ENCODE data around the gene TYW3.
"Not testable (repeated sequence)": the region's sequence is repeated elsewhere in the genome, so short reads cannot be mapped to it uniquely, and the experiment has no call there.

Gene TYW3

DNA sequence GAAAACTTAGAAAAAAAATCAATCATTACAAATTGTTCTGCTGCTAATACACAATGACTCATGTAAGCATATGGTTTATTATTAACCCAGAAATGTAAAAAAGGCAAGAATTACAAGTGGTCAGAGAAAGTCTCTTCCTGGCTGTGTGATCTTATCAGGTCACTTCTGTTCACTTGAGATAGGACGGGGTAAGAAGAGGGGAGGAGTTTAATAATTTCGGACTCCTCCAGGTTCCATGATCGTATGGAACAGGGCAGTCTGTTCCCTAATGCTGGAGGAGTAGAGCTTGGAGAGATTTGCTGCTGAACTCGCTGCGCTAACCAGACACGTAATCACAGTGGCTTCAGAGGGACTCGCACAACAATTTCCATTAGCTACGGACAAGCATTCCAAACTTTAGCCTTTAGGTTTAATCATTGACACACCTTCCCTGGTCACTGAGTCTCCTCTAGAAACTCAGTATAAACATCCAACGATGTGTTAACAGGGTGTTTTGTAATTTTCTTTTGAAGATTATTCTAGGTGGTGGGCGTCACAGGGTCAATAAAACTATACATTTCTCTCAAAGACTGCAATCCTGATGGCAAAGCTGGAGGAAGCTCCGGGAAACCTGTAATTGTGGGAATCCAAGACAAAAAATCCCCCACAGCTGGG, 1.4 kb upstream of the TYW3 start:
- DNase-seq (ENCODE audit: low read depth in 2 of 2) = no peak

DNA sequence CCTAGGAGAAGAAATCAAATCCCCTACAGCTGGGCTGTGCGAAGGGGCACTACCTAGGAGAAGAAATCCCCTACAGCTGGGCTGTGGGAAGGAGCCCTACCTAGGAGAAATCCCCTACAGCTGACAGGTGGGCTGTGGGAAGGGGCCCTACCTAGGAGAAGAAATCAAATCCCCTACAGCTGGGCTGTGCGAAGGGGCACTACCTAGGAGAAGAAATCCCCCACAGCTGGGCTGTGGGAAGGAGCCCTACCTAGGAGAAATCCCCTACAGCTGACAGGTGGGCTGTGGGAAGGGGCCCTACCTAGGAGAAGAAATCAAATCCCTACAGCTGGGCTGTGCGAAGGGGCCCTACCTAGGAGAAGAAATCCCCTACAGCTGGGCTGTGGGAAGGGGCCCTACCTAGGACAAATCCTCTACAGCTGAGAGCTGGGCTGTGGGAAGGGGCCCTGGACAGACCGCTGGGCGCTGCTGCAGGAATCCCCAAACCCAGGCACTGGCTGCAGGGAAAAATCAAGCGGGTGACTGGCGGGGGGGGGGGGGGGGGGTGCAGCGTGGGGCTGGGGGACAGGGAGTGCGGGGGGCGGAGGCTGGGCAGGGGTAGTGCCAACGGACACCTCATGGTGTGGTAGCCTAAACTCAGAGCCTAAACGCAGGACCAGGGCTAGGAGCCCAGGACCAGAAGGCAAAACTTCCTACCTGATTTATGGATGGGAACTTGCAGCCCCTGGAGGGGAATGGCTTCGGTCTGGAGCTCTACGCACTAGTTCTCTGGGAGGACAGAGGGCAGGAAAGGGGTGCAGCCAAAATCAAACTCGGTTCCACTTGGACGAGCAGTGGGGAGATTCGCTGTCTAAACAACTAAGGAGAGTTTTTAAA, 643 bp upstream of the TYW3 start:
- not testable (repeated sequence) for DNase-seq (ENCODE audit: low read depth in 2 of 2)

DNA sequence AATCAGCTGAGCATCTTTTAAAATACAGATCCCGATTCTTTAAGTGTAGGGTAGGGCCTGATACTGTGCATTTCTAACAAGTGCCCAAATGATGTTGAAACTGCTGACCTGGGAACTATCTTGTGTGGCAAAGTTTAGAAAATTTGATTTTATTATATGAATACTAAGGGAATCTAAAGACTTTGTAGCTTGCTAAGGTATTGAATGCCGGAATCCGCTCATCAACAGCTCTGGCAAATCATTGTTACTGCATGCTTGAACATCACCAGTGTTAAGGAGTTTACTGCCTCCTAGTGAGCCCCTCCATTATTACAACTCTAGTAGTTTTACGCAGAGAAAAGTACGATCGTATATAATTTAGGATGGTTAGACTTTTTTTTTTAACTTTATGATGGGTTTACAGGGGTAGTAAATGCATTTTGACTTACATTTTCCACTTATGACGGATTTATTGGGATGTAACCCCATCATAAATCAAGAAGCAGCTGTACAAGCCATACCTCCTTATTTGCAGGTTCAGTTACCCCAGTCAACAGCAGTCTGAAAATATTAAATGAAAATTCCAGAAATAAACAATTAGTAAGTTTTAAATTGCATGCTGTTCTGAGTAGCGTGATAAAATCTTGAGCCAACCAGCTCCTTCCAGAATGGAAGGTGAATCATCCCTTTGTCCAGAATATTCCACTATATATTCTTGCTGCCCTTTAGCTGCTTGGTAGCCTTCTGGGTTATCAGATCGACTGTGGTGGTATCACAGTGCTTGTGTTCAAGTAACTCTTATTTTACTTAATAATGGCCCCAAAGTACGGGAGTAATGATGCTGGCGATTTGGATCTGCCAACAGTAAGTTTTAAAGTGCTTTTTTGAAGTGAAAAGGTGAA, 892 bp downstream of the TYW3 start:
- DNase-seq (ENCODE audit: low read depth in 2 of 2) = no peak

DNA sequence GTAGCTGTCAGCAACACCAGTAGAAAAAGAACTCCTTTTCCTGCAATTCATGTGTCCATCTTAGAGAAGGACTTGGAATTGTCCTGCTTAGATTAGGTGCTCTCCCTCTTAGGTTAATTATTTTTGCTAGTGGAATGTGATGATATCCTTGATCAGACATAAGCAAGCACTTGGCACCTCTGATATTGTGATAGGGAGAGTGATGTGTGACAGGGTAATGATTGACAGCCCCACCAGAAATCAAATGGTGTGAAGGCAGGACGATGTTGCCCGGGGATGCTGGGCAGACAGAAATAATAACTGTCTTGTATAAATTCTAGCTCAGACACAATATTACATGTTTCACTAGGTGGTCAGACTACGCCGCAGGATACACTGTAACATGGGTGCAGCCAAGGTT, 4.4 kb downstream of the TYW3 start:
- DNase-seq (ENCODE audit: low read depth in 2 of 2) = no peak

DNA sequence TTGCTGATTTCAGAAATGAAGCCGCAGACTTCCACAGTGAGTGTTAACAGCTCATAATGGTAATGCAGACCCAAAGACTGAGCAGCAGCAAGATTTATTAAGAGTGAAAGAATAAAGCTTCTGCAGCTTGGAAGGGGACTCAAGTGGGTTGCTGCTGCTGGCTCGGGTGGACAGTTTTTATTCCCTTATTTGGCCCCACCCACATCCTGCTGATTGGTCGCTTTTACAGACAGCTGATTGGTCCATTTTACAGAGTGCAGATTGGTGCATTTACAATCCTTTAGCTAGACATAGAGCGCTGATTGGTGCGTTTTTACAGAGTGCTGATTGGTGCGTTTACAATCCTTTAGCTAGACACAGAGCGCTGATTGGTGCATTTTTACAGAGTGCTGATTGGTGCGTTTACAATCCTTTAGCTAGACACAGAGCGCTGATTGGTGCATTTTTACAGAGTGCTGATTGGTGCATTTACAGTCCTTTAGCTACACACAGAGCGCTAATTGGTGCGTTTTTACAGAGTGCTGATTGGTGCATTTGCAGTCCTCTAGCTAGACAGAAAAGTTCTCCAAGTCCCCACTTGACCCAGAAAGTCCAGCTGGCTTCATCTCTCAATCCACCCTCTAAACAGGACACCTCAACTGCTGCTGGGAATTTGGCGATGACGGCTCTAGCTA, 7.5 kb downstream of the TYW3 start:
- not testable (repeated sequence) for DNase-seq (ENCODE audit: low read depth in 2 of 2)

DNA sequence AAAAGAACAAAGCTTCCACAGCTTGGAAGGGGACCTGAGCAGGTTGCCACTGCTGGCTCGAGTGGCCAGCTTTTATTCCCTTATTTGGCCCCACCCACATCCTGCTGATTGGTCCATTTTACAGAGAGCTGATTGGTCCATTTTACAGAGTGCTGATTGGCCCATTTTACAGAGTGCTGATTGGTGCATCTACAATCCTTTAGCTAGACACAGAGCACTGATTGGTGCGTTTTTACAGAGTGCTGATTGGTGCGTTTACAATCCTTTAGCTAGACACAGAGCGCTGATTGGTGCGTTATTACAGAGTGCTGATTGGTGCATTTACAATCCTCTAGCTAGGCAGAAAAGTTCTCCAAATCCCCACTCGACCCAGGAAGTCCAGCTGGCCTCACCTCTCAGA, 12.3 kb downstream of the TYW3 start:
- not testable (repeated sequence) for DNase-seq (ENCODE audit: low read depth in 2 of 2)

DNA sequence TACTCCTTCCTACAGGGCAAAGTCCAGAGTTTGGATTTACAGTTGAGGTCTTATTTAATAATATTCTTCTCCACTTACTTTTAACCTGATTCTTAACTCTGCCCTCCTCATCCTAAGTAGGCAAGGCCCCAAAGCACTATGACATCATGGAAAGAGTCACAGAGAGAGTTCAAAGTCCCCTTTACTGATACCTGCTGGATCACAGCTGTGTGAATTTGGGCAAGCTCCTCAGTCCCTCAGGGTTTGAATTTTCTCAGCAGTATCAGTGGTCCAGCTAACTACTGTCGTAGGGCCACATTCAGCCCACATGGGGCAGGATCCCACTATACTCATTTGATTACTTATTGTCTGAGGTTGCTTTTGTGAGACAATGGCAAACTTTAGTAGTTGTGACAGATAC, 16.0 kb downstream of the TYW3 start:
- no peak for DNase-seq (ENCODE audit: low read depth in 2 of 2)

DNA sequence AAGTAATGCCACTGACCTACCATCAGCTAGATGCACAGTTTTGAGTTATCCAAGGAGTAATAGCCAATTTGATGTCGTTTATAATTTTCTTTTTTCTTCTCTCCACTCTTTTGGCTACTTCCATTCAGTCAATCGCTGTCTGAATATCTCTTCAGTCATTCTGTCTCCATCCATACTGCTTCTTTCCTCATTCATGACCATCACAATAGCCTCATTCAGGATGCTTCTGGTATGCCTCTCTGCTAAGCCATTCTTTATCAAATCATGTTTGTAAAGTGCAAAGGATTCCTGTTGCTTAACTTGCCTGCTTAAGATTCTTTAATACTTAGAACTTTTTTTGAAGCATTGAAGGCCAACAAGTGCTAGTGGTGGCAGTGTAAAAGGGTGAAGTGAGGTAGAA, 20.2 kb downstream of the TYW3 start:
- DNase-seq (ENCODE audit: low read depth in 2 of 2) = no peak

DNA sequence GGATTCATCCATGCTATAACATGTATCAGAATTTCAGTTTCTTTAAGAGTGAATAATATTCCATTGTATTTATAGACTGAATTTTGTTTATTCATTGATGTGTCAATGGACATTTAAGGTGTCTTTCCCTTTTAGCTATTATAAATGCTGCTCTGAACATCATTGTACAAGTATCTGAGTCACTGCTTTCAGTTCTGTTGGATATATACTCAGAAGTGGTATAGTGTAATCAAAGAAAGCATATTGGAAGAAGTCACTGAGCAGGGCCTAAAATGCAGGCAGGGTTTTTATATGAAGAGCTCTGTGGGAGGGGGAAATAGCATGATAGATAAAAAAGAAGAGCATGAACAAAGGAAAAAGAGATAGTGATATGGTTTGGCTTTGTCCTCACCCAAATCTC, 22.5 kb downstream of the TYW3 start:
- no peak for DNase-seq (ENCODE audit: low read depth in 2 of 2)

DNA sequence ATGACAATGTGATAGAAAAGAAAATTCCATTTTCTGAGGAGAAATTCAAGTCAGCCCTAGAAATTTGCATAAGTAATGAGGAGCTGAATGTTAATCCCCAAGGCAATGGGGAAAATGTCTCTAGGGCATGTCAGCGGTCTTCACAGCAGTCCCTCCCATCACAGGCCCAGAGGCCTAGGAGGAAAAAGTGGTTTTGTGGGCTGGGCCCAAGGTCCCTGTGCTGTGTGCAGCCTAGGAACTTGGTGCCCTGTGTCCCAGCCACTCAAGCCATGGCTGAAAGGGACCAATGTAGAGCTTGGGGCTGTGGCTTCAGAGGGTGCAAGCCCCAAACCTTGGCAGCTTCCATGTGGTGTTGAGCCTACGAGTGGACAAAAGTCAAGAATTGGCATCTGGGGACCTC, 23.7 kb downstream of the TYW3 start:
- not testable (repeated sequence) for DNase-seq (ENCODE audit: low read depth in 2 of 2)

DNA sequence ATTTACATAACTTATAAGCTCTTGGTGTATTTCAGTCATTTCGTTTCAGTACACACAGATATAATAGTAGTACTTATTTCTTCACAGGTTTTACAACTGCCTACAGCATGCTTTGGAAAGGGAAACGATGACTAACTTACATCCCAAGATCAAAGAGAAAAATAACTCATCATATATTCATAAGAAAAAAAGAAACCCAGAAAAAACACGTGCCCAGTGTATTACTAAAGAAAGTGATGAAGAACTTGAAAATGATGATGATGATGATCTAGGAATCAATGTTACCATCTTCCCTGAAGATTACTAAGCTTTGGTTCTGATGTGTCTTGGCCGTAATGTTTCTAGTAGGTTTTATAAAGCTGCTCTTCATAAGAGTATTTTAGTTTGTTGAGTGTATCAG, 30.9 kb downstream of the TYW3 start:
- no peak for DNase-seq (ENCODE audit: low read depth in 2 of 2)

DNA sequence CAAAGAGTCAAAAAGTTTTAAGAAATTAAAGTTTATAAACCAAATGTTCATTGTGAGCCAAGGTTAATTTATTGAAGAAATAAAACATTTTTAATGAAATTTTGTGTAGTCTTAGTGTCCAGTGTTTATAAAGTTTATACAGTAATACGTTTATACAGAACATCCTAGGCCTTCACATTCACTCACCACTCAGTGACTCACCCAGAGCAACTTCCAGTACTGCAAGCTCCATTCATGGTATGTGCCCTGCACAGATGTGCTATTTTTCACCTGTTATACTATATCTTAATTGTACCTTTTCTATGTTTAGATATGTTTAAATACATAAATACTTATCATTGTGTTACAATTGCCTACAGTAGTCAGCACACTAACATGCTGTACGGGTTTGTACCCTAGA, 33.6 kb downstream of the TYW3 start:
- DNase-seq (ENCODE audit: low read depth in 2 of 2) = no peak

DNA sequence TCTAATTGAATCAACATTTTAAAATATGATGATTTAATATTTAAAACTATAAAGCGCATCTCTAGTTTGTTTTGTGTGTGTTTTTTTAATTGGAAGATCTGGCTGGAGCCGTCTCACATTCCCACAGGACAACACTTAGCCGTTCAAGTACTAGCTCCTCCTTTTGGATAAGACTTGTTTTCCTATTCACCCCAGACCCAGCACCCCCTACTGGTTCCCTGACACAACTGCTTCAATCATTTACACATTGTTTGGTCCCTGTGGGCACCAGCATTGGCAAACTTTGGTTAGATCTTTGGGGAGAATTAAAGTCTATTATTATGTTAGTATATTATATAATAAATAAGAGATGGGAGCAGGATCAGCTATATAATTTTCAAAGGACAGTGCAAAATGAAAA, 34.5 kb downstream of the TYW3 start:
- no peak for DNase-seq (ENCODE audit: low read depth in 2 of 2)

DNA sequence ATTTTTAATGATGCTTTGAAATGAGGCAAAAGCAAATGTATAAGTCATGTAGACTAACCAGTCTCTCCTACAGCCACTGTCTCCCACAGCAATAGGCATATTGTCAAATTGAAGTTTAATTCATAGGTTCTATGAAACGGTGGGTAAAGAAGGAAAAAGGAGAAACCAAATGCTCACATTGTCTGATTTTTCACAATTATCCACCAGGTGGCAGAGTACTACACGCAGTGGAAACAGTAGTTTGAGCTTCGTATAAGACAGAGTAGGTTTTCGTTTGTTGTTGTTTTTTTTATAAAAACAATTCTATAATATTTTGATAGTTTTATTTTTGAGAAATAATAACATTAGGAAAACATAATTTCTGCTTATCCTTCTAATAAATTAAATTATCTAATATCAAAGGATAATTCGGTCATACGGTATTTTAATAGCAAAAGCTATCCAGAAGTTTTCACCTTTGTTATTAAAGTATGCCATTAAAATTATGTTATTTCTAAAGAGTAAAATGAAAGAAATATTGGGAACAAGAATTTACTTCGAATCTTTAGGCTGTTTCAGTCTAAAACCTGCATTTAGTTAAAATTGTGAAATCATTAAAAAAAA, 39.1 kb downstream of the TYW3 start:
- no peak for DNase-seq (ENCODE audit: low read depth in 2 of 2)

DNA sequence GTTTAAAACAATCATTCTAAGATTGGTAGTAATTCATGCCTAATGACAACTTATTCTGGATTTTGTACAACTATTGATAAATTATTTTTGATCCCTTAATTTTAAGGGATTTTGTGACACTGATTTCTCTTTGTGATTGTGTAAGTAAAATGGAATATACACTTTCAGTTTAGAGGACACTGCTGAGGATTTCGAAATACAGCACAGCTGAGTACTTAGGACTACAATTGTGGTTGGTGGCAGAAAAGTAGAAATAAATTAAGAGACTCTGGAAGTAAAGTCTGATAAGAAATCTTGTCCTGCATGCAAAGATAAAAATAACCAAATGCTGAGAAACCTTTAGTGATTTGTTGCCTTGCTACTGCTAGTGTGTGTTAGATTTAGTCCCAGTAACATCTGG, 40.0 kb downstream of the TYW3 start:
- no peak for DNase-seq (ENCODE audit: low read depth in 2 of 2)

DNA sequence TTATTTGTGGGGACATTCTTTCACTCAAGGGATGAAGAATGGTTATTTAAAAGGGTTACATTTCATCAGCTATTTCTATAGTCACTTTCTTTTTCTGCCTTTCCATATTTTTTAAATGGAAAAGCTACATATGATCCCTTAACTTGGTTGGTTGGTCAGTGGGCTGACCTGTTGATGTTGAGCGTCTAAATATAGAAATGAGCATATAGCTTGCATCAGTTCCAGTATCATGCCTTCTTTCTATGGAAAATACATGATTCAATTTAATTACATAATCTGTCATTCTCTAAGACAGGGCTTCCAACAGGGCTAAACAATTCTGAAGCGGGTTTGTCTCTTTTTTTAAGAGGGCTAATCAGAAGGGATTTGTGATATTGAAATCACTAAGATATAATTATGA, 40.6 kb downstream of the TYW3 start:
- no peak for DNase-seq (ENCODE audit: low read depth in 2 of 2)

DNA sequence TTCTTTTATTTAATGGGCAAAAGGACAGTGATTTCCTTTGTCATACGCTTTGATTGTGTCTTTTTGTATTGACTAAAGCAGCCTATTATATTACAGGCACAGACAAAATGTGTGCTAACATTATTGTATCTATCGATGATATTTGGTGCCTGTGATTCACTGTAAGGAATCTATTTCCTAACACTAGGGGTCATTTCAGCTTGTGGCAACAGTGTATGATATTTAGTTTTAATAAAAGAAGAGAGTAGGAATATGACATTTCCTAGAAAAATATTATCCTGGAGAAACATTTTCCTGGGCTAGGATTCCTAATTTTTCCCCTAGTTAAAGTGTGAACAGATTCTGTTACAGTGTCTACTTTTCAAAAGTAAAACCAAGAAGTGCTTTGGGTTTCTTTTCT, 42.8 kb downstream of the TYW3 start:
- DNase-seq (ENCODE audit: low read depth in 2 of 2) = no peak

DNA sequence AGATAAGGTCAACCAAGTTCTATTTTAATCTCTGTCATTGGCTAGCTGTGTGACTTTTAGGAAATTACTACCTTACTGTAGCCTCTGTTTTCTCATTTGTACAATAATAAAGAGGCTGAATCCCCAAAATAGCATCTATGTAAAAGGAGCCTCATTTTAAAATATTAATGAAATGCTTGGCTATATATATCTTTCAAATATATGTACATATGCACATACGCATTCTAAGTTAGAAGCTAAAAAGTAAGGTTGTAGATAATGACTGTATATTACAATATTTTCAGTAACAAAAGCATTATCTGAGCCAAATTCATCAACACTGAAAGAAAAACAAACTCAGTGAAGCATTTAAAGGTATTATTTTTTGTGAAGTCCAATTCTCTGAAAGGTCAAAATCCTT, 44.6 kb downstream of the TYW3 start:
- no peak for DNase-seq (ENCODE audit: low read depth in 2 of 2)

DNA sequence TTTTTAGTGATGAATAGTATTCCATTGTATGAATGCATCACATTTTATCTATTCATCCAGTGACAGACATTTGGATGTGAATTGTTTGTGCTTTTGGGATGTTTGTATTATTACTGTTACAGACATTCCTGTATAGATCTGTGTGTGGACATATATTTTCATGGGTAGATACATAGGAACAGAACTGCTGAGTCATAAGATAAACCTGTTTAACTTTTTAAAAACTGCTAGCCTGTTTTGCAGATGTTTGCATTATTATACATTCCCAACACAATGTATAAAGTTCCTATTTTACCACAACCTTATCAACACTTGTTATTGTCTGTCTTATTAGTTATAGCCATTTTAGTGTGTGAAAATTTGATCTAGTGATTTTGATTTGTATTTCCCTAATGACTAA, 46.8 kb downstream of the TYW3 start:
- no peak for DNase-seq (ENCODE audit: low read depth in 2 of 2)

DNA sequence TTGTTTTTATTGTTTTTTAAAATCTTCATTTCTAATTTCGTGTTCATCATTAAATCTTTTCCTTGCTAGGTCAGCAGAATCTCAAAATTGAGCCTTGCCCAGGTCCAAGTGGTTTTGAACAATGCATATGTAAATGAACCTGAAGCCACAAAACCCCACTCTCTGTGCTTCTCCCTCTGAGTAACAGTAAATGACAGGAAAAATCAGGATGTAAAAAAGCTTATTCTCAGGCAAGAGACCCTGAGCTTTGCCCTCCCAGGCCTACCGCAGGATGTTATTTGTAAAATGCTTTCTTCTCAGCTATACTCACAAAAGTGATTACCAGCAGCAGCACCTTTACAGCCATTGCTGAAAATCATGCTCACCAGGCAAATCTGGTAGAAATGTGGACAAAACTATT, 47.6 kb downstream of the TYW3 start:
- DNase-seq (ENCODE audit: low read depth in 2 of 2) = no peak

DNA sequence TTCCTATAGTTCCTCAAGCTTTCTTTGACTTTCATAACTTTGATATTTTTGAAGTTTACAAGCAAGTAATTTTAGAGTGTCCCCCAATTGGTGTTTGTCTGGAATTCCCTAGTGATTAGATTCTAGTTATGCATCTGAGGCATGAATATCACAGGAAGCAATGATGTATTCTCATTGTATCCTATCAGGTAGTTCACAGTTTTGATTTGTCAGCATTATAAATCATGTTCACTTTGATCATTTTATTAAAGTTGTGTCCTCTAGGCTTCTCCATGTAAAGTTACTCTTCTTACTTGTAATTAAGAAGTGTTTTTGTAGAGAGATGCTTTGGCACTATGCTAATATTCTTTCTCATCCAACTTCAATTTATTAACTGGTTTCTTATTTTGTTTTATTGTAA, 53.0 kb downstream of the TYW3 start:
- DNase-seq (ENCODE audit: low read depth in 2 of 2) = no peak

DNA sequence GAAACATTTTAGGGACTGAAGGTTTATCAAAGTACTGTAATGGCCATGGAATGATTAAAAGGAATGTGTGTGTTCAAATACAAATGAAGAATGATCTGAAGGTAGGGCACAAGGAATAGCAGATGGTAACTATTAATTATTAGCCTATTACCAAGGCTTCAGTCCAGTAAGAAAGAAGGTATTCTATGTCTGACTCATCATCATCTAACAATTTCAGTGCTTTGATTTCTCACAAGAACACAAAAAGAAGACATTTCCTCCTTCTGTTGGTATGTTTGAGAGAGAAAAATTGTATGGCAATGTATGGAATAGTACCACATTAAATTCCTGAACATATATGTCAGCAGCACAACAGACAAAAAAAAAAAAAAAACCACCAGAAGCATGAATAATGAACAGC, 57.5 kb downstream of the TYW3 start:
- no peak for DNase-seq (ENCODE audit: low read depth in 2 of 2)
